ENCODE data around the gene ZC3H12C.

Gene ZC3H12C

DNA sequence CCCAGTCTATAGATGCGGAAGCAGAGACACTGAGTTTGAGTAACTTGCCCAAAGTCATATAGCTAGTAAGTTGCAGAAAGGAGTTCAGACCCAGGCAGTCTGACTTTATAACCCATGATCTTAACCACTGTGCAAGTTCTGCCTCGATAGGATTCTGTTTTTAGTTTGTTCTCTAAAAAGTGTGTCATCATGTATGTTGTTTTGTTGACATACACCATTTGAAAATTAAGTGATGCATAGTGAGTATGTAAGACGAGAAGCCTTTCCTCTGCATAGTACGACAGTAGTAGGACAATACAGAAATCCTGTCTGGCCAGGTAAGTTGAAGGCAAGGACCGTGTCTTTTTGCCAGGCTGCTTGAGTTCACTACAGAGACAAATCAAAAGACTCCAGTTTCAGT is 3.3 kb downstream of the ZC3H12C start:
- DNase-seq, result no peak

- DNase-seq, result no peak
These were observed 4.3 kb downstream of the ZC3H12C start for GRCh38 chr11:110097459-110098012.

- DNase-seq, result no peak
These were observed 5.5 kb downstream of the ZC3H12C start for GRCh38 chr11:110098645-110099044.

DNA sequence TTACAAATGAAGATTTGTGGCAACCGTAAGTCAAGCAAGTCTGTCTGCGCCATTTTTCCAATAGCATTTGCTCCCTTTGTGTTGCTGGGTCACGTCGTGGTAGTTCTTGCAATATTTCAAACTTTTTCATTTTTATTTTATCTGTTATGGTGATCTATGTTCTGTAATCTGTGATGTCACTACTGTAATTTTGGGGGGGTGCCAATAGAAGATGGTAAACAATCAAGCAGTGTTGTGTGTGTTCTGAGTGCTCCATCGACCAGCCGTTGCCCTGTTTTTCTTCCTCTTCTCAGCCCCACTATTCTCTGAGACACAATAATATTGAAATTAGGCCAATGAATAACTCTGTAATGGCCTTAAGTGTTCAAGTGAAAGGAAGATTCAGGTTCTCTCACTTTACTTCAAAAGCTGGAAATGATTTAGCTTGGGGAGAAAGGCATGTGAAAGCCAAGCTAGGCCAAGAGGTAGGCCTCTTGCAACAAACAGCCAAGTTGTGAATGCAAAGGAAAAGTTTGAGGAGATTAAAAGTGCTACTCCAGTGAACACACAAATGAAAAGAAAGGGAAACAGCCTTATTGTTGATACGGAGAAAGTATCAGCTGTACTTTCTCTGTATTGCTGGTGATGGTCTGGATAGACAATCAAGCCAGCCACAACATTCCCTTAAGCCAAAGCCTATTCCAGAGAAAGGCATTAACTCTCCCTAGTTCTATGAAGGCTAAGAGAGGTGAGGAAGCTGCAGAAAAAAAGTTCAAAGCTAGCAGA is 7.5 kb downstream of the ZC3H12C start:
- DNase-seq, result peak in 1 of 51 donors; percentile 15

DNA sequence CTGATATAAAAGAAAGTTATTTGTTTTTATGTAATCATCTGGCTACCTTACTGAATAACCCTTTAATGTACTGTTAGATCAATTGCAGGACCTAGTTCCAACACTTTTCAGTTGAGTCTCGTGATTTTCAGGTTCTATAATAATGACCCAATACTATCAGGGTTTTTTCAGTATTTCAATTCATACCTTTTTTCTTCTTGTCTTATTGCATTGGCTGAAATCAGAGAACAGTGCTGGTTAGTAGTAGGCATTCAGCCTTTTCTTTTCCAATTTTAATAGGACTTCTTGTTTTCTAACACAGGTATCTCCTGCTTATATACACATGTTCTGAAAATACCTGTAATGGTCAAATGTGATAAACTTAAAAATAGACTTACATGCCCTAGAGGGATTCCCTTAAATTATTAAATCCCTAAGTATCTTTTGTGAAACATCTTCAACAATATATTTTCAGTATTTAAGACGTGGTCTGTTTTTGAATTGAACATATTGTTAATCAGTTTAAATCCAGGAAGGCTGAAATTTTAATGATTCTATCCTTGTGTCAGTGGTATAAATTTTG is 13.6 kb downstream of the ZC3H12C start:
- DNase-seq, result no peak

GRCh38 chr11:110110854-110111253 is 17.7 kb downstream of the ZC3H12C start:
- DNase-seq, result no peak

GRCh38 chr11:110112457-110112856 is 19.3 kb downstream of the ZC3H12C start:
- no peak for DNase-seq

DNA sequence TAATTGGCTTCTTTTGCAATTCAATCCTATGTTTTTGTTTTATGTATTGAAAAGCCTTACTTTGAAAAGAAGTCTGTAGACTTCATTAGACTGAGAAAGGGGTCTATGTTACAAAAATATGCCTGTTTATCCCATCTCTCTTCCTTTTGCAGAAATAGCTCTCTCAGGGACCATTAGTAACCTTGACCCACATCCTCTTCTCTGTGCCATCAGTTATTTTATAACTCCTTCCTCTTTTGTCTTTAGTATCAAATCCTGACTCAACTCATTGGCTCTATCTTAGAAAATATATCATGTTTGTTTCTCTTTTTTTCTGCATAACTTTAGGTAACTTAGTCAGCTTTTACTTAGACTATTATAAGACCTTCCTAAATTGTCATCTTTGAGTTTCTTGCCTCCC is 20.3 kb downstream of the ZC3H12C start:
- DNase-seq, result no peak

GRCh38 chr11:110113973-110114372 is 20.8 kb downstream of the ZC3H12C start:
- no peak for DNase-seq

GRCh38 chr11:110119317-110119716 is 26.1 kb downstream of the ZC3H12C start:
- no peak for DNase-seq

DNA sequence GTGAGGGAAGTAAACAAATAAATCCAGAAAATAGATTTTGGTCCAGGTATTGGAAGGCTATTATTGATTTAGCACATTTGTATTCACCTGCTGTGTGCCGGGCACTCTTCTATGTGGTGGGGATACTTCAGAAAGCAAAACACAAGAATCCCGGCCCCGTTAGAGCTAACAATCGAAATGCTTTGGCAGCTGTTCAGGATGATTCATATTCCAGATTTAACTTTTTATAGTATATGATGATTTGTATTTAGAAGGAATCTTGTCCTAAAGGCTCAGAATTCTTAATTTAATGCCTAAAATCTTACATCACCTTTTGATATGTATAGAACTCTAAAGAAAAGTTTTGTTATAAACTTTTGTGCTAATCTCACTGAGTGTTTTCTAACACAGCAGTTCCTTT is 28.0 kb downstream of the ZC3H12C start:
- DNase-seq, result no peak

GRCh38 chr11:110123003-110123402 is 29.8 kb downstream of the ZC3H12C start:
- DNase-seq, result no peak

DNA sequence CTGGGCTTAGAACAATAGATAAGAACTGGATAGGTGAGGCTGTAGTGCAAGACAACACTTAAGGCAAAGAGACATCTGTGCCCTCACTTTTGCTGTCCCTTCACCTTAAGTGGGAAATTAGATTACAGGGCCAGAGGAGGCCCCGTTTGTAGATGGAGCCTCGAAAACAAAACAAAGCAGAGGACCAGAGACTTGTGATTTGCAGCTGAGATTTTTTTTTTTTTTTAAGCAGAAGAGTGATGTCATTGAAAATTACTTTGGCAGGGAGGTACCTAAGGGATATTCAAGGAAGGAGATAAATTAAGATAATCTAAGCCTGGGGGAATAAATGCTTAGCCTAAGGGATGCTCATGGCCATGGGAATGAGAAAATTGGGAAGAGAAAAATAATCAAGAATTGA is 31.4 kb downstream of the ZC3H12C start:
- no peak for DNase-seq

- no peak for DNase-seq
These were observed 32.4 kb downstream of the ZC3H12C start for GRCh38 chr11:110125632-110126031.

DNA sequence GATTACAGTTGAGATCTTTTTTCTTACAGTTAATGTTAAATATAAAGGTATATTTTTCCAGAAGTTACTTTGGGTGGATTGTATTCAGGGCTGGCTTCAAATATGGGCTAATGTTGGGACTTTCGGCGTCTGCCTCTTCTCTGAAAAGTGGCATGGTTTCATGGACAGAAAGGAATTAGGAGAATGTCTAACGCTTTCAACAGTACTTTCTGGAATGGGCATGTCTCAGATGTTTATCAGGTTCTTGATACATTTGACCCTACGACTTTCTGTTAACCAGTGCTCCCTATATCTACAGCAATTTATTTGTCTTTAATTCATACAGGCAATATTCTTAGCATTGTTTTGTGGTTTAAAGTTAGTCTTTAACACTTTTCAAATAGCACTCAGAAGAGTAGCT is 33.7 kb downstream of the ZC3H12C start:
- DNase-seq, result no peak

GRCh38 chr11:110128161-110128560 is 35.0 kb downstream of the ZC3H12C start:
- peak in 2 of 51 donors; percentile 10 to 56 for DNase-seq

- DNase-seq, result peak in 12 of 51 donors; percentile 6 to 47 (median 25)
These were observed 37.5 kb downstream of the ZC3H12C start for GRCh38 chr11:110130642-110131238.

GRCh38 chr11:110131386-110132123 is 38.4 kb downstream of the ZC3H12C start:
- DNase-seq, result peak in 1 of 51 donors; percentile 53

GRCh38 chr11:110133160-110133559 is 40.0 kb downstream of the ZC3H12C start:
- DNase-seq, result no peak

- DNase-seq, result peak in 8 of 51 donors; percentile 11 to 59 (median 15)
These were observed 40.9 kb downstream of the ZC3H12C start for GRCh38 chr11:110134110-110134509.

DNA sequence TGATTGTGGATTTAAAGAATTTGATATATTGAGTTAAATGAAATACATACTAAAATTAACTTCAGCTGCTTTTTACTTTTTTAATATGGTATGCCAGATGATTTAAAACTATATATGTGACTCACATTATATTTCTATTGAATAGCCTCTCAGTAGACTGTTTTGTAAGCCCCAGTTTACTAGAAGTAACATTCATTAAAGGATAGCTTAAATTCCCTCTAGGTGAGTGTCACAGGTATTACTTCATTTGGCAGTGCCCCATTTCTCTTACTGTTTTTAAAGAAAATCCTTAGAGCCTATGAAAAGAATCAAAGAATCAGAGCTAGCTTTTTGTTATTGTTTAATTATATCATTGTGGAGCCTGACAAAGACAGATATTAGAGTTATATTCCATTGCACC is 48.6 kb downstream of the ZC3H12C start:
- DNase-seq, result no peak
